Non-pigmented ciliary epithelial cell (primary cell): ENCODE measurements around the gene SAMD4B.
"Not testable (repeated sequence)": the region's sequence is repeated elsewhere in the genome, so short reads cannot be mapped to it uniquely, and the experiment has no call there.

Experiments used
- DNase-seq: peaks from one replicate; pipeline ENCODE4 v3.0.0-alpha.2; 2010; ENCODE audit warnings: low read depth

SAMD4B gene

DNA sequence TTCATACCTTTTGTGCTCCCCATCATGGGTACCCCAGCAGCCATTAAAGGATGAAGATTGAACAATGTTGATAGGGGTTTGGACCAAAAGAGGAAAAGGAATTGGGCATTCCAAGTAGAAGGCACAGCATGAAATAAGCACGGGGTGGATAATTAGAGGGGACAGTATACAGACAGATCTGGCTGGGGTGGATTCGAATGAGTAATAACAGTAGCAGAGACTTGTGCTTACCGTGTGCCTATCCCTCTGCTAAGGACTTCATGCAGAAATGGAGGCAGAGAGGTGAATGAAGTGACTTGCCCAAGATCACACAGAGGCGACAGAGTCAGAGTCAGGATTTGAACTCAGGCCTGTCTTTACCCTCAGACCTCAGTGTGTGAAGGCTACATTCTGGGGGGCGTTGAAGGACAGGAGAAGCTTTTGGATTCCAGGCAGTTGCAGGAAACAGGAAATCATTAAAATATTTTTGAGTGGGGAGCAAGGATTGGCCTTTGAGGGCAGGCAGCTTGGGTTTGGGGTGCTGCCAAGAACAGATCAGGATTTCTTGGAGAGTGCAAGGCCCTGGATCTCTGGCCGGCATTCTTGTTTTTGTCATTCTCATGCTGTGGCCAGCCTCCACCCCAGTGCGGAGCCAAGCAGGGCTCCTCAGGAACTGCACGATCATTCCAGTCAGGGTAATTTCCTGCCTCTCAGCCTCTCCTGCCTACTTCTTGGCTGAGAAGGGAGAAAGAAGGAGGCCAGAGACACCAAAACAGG, 30.0 kb downstream of the SAMD4B start:
- DNase-seq = peak; percentile 68

DNA sequence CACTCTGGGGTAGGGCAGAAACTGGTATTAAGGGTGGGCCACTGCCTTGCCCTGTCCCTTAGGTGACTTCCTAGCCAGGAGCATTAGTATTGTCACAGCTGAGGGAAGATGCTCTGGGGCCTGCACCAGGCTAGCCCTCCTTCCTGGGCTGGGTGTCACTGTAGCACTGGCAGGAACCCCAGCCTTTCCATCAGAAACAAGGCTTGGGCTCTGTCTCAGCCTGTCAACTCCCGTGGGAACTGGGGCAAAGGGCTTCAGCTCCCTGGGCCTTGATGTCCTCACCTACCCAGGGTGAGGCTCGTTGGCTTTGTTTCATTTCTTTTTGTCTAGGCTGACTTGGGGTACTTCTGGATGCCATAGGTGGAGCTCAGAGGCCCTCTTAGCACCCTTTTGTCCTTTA, 30.7 kb downstream of the SAMD4B start:
- no peak for DNase-seq

- no peak for DNase-seq
These were observed 33.7 kb downstream of the SAMD4B start for GRCh38 chr19:39375929-39376328.

DNA sequence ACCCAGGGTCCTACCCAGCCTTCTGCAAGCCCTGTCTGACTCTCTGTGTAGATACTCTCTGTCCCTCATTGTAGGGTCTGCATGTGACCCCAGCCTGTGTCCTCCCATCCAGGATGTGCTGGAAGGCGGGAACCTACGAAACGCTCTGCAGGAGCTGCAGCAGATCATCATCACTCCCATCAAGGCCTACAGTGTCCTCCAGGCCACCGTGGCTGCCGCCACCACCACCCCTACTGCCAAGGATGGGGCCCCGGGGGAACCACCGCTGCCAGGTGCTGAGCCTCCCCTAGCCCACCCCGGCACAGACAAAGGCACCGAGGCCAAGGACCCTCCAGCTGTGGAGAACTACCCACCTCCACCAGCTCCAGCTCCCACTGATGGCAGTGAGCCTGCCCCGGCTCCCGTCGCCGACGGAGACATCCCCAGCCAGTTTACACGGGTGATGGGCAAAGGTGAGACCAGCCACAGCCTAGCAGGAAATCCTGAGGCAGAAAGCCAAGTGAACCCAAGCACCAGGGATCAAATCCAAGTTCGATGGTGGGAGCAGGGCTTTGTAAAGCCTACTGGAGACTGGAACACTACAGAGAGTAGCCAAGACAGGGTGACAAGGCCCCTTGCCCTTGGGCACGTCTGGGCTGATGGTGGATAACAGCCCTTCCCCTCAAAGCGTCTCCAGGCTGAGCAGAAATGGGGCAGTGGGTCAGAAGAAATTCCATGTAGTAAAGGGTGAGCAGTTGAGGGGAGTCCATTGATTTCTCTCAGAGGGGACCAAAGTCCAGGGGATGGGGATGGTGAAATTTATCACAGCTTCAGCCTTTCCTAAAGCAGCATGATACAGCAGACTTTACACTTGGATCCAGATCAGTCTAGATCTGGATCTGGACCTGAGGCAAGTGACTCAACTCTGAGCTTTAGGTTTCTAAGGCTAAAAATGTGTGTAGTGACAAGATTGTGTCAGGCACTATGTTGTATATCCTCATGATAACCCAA, 35.4 kb downstream of the SAMD4B start:
- DNase-seq = no peak

GRCh38 chr19:39379366-39379765, 37.1 kb downstream of the SAMD4B start:
- not testable (repeated sequence) for DNase-seq

DNA sequence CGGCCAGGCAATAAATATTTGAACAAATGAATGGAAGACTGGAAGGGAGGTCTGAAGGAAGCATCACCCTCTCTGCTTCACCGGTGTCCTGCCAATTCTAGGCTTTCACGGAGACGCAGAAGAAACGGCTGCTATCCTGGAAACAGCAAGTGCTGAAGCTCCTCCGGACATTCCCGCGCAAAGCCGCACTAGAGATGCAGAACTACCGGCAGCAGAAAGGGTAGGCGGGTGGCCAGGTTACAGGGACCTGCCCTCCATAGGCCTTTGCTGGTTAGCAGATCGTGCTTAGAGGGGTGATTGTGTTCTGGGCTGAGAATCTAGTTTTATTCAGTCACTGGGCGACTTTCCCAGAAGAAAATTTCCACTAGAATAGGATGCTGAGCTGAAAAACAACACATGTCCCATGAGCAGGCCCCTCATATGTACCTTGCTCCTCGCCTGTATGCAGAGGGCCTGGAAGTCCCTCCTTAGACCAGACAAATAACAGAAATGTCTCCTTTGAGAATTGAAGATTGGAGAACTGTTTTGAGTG, 37.7 kb downstream of the SAMD4B start:
- DNase-seq = no peak

GRCh38 chr19:39380521-39381502, 38.6 kb downstream of the SAMD4B start:
- DNase-seq = no peak

DNA sequence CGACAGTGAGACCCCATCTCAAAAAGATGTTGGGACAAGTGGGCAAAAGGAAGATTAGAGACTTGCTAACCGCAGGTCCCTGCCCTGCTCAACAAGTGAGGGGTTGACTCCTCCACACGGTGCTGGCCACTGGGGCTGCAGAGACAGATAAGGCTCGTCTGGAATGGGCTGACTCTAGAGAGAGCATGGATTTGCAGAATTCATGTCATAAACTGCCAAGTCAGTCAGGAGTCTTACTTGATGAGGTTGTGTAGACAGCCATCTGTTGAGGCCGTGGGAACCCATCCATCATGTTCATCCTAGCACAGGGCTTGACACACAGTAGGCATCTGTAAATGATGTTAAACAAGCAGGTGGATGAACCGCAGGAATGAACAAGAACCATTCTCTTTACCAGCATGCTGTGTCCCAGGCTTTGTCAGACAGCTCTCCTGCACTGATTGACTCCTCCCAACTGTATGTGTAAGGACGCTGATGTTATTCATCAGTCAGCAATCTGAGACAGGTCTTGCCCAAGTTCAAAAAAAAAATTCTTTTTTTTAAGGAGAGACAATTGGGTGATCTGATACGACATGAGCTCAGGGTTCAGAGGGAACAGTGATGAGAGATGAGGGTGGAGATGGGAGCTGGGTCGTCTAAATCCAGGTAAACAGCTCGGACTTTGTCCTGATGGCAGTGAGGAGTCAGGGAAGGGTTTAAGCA, 39.8 kb downstream of the SAMD4B start:
- DNase-seq = no peak

DNA sequence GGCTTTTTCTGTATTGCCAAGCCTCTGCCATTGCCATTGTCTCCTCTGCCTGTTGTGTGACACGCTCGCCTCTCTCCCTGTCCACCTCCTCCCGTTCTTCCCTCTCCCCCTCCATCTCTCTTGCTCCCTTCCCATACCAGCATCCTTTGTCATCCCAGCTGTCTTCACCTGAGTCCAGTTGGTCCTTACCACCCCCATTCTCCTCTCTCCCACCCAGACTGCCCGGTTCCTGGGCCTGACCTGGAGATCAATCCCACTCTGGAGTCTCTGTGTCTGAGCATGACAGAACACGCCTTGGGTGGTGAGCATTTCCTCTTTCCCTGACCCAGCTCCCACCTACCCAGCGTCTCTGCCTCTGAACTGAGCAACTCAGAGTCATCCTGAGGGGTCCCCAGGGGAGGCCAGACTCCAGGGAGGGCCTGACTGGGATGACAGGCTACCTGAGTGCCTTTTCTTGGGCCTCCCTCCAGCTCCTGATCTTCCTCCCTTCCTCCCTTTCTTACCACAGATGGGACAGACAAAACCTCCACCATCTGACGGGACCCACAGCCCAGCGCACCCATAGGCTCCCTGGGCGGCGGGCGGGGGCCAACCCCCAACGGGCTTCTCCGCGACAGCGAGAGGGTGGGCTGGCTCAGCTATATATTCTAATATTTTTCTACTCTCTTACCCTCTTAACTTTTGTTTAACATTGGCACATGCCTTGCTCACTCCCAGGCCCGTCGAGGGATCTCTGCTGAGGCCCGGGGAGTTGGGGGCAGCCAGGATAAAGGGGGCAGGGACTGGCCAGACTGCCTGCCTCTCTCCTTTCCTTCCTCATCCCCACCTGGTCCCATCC, 41.0 kb downstream of the SAMD4B start:
- DNase-seq = no peak

DNA sequence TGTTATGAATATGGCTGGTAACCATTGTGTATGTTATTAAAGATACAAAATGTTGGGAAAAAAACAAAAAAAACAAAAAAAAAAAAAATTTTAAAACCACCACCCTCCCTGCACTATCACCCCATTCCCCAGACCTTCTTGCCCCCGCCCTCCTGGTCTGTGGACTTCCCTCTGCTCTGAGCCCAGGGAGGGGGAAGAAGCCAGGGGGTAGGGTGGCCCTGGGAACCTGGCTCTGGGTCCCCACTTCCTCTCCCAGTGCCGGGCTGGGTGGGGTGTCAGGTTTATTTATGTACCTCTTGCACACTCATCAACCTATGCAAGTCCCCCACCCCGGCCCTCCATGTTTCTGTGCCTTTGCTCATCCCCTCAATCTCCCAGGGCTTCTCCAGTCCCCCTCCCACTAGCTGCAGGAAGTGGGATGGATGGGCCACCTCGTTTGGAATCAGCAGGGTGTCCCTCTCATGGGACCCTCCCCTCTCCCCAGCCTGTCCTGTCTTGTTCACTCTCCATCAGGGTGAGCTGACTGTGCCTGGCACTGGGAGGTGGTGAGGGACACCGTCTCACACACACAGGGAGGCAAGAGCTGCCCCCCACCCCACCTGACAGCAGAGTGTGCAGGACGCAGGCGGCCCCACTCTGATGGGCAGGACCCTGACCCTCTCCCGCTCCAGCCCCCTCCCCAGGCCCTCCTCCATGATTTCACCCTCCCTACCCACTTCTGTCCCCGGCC, 42.8 kb downstream of the SAMD4B start:
- DNase-seq = no peak

- DNase-seq = no peak
These were observed 43.6 kb downstream of the SAMD4B start for GRCh38 chr19:39385629-39386411.

DNA sequence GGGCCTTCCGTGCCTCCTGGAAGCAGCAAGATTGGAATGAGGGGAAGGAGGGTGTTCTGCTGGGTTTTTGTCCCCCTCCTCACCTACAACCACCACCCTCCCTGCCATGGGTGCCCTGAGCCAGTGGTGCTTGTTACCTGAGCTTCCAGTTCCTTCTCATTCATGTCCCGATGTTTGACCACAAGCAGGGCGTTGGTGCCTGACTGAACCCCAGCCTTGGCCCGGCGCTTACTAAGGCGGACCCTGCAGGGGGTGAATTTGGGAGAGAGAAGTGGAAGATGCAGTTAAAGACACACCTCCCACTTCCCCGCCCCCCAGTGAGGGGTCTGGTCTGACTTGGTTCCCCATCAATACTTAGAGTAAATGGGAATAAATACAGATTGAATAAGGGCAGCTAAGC, 44.3 kb downstream of the SAMD4B start:
- no peak for DNase-seq

GRCh38 chr19:39388657-39389056, 46.4 kb downstream of the SAMD4B start:
- DNase-seq = no peak

DNA sequence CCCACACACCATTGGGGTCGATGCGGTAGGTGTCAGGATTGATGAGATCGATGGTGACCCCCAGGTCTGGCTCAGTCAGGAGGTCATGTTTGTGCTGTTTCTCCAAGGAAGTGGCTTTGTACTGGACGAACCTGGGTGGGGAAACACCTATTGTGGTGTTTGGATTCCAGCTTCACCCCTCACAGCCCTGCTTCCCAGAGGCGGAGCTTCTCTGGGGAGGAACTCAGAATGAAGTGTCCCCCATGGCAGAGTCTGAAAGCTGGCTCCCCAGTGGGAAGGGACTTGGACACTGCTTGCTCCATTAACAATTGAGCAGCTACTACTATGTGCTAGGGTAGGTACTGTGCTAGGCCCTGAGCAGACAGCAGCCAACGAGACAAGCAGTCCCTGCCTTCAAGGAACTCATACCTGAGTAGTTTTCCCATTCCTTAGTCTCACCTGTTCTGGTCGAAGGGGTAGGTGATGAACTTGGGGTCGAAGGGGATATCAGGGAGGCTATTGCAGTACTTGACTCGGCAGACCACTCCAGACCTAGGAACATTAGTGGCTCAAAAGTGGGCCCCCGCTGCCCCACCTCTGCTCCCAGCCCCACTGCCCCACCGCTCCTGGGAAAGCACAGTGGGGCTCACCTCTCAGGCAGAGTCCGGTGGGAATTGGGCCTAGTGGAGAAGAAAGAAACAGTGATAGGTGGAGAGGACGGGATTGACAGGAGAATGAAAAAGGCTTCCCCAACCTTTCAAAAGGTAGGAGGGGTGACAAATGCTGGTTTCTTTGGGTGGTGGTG, 47.6 kb downstream of the SAMD4B start:
- DNase-seq = no peak

DNA sequence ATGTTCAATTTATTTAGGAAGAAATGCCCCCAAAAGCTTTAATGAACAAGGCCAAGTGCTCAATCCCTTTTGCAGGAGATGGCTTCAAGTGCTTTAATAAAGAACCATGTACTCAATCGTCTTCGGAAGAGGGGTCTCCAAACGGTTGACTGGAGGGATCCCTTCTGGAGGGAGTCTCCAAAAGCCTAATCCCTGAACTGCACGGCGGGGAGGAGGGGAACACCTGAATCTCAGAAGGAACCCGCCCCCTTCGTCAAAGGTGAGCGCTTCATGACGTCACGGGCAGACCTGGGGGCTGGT, 48.2 kb downstream of the SAMD4B start:
- DNase-seq = no peak

DNA sequence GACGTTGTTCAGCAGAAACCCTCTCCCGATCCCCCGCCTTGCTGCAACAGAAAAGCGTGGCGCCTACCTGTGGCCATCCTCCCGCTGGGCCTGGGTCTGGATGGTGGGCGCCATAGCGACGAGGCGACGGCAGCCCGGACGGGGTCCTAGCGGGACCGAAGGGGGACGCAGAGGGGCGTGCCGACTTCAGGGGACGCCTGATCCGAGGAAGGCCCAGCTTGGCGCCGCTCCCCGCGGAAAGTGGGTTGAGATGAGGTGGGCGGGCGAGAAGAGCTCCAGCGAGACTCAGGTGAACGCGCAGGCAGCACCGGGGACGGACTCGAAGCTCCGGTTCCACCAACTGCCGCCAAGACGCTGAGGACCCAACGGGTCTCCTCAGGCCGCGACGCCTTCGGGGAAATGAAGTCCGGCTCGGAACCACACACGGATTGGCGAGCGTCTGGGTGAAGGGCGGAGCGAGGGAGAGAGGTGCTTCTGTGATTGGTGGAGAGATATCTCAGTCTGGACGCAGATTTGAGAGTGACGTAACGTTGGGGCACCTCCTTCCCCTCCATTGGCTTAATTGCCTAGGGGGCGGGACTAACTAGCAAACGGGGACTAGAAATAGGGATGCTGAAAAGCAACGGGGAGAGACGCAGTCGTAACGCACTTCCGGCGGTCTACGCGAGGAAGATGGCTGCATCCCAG, 48.7 kb downstream of the SAMD4B start, which contains the start of the genes MED29 and PAF1:
TSS of gene MED29 (plus strand) at position 628 of the 687 bp plus-strand sequence. CDS start at position 673, 45 bp downstream.
TSS of gene PAF1 (minus strand) at position 356 of the 687 bp plus-strand sequence. CDS start at position 114, 242 bp downstream.
- peak; percentile 99 for DNase-seq
